BJ (cell line): ENCODE measurements around the gene FSTL5. TPM values are rescaled to one million over a fixed set of nuclear protein-coding genes. Genes with fewer than 3 reads are reported as not detected.

ENCODE experiments used
- CTCF ChIA-PET: fragments of 350-600 bp; formaldehyde crosslinking; extraction: SDS; loops from one replicate; lab custom pipeline; 2021; ENCODE audit warnings: antibody characterized with exemption, inconsistent platforms; lab: Yijun Ruan, JAX
- POLR2A ChIA-PET: fragments of 300-600 bp; sonication (Branson Sonifier 250); formaldehyde crosslinking; extraction: SDS; loops from one replicate; lab custom pipeline; 2021; ENCODE audit warnings: antibody characterized with exemption; lab: Charles Lee
- DNase-seq: peaks from one replicate; pipeline ENCODE4 v3.0.0-alpha.2; 2011; ENCODE audit warnings: low read depth
- H3K27me3 ChIP-seq: 2 replicates; pipeline ENCODE4 v1.6.0; 2011; ENCODE audit warnings: low read length; ENCODE audit not compliant: control insufficient read depth, insufficient read depth
- H3K36me3 ChIP-seq: 2 replicates; pipeline ENCODE4 v1.5.1; 2011; ENCODE audit warnings: low read length; ENCODE audit not compliant: control insufficient read depth, insufficient read depth
- H3K4me3 ChIP-seq: 2 replicates; pipeline ENCODE4 v1.5.1; 2011; ENCODE audit warnings: low read depth, mild to moderate bottlenecking, control low read depth, low read length
- polyA plus RNA-seq: library from polyadenylated mRNA; depleted of rRNA; stranded (reverse); fragments of >200 nt; gene quantifications from 2 replicates; pipeline ENCODE4 v1.2.3, GENCODE V29; 2011
- TF ChIP-seq, protein P1 (sequence below): IDR thresholded peaks from 2 replicates; pipeline ENCODE4 v1.5.1; 2011; ENCODE audit warnings: low read depth, mild to moderate bottlenecking, control low read depth, inconsistent platforms, low read length, moderate library complexity; ENCODE audit not compliant: insufficient read depth

FSTL5 gene
- polyA plus RNA-seq, 1 experiment, result not detected

DNA sequence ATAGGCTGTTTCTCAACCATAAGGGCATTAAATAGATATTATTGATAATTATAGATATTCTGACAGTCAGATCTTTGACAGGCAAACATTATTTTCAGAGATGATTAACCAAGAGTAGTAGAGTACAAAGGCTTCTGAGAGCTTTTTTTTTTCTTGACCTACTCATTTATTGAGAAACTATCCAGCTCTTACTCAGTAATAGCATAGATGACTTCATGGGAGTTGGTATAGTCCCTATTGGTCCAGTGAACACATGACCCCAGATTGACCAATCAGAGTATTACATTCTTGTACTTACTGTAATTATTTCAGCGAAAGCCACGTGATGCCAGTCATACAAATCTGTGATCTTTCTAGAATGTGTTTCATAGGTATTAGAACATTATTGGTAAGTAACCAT is 508.7 kb downstream of the FSTL5 start:
- TF ChIP-seq, protein P1, sequence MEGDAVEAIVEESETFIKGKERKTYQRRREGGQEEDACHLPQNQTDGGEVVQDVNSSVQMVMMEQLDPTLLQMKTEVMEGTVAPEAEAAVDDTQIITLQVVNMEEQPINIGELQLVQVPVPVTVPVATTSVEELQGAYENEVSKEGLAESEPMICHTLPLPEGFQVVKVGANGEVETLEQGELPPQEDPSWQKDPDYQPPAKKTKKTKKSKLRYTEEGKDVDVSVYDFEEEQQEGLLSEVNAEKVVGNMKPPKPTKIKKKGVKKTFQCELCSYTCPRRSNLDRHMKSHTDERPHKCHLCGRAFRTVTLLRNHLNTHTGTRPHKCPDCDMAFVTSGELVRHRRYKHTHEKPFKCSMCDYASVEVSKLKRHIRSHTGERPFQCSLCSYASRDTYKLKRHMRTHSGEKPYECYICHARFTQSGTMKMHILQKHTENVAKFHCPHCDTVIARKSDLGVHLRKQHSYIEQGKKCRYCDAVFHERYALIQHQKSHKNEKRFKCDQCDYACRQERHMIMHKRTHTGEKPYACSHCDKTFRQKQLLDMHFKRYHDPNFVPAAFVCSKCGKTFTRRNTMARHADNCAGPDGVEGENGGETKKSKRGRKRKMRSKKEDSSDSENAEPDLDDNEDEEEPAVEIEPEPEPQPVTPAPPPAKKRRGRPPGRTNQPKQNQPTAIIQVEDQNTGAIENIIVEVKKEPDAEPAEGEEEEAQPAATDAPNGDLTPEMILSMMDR, result no peak

DNA sequence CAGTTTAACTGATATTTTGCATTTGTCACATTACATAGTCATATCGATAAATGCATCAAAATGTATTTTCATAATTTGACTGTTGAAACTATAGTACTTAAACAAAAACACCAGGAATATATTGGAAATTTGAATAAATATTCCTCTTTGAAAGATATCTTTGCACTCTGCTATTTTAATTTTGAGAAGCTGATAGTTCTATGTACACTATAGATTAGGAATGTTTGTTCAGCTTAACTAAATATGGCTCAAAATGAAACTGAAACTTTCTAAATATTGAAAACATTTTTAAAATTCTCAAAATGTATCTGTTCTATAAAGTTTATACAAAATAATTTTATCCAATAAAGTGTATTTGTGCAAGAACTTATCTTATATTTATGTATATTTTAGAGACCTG is 510.1 kb downstream of the FSTL5 start:
- no peaks in the 10 kb centered on the region for H3K36me3 ChIP-seq
- DNase-seq, result no peak
- TF ChIP-seq, protein P1, result no peak
- H3K4me3 ChIP-seq, result no peak overlapping the region
- H3K27me3 ChIP-seq, result no peaks in the 10 kb centered on the region
- ChIA-PET POLR2A (no interaction called here), CTCF (no interaction called here)

More for the DNA sequence above, 508.7 kb downstream of the FSTL5 start:
- no peaks in the 10 kb centered on the region for H3K36me3 ChIP-seq
- H3K27me3 ChIP-seq, result no peaks in the 10 kb centered on the region
- ChIA-PET POLR2A (no interaction called here), CTCF (interaction anchor here (0.6 kb wide), 1 partner anchor 11 kb away, joined by 3 read pairs; no protein-coding TSS in a partner anchor)
- no peak for DNase-seq
- no peak overlapping the region for H3K4me3 ChIP-seq

DNA sequence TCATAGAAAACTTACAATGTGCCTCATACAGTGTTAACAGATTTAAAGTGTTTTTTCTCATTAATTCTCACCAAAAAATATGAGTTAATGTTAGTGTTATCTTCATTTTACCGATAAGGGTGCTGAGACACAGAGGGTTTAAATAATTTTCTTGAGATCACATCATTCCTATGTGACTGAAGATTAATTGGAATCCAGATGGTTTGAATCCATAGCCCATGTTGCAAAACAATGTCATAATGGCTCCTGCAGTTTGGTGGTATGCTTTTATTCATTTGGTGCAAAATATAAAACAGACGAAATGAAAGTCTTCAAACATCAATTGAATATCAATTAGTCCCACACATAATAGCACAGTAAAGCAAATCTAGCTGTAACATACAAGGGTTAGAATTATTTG is 512.2 kb downstream of the FSTL5 start:
- no peaks in the 10 kb centered on the region for H3K36me3 ChIP-seq
- no peaks in the 10 kb centered on the region for H3K27me3 ChIP-seq
- CTCF ChIA-PET, result no interaction called here
- no peak overlapping the region for H3K4me3 ChIP-seq
- no peak for DNase-seq
- TF ChIP-seq, protein P1, result no peak
- POLR2A ChIA-PET, result no interaction called here

DNA sequence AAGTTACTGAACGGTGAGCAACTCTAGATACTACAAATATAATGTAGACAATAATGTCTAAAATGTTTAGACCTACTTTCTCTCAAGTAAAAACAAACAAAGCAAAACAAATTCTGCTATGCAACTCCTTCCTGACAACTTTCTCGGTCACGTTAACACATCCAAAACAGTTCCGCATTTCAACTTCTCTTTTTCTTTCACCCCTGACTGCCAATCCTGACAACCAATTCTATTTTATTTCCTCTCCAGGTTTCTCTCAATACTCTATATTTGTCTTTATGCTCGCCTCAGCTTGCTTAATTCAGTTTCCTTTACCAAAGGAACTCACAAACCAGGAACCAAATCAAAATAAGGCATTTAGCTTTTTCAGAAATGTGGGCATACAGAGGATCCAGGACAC is 513.0 kb downstream of the FSTL5 start:
- ChIA-PET CTCF (no interaction called here), POLR2A (no interaction called here)
- Histone ChIP-seq H3K36me3 (no peaks in the 10 kb centered on the region), H3K4me3 (no peak overlapping the region), H3K27me3 (no peaks in the 10 kb centered on the region)
- DNase-seq, result no peak
- TF ChIP-seq, protein P1, result no peak

DNA sequence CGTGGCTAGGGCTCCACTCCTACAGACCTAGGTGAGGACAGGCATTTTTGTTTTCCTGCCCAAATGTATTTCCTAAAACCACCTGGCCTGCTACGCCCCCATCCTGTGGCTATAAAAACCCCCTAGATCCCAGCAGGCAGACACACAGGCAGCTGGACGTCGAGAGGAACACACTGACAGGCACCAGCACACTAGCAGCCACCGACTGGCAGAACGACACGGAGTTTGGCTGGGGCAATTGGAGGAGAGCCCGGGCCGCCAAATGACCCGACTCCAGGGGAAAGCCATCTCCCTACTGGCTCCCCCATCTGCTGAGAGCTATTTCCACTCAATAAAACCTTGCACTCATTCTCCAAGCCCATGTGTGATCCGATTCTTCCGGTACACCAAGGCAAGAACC is 516.0 kb downstream of the FSTL5 start:
- Histone ChIP-seq H3K36me3 (no peaks in the 10 kb centered on the region), H3K27me3 (no peaks in the 10 kb centered on the region), H3K4me3 (no peak overlapping the region)
- TF ChIP-seq, protein P1, result no peak
- CTCF ChIA-PET, result interaction anchor here (1.4 kb wide), 1 partner anchor 14 kb away, joined by 3 read pairs; no protein-coding TSS in a partner anchor
- DNase-seq, result no peak
- POLR2A ChIA-PET, result no interaction called here
